ENCODE data around the gene PEX13.
"Not testable (repeated sequence)": the region's sequence is repeated elsewhere in the genome, so short reads cannot be mapped to it uniquely, and the experiment has no call there.

The PEX13 gene

GRCh38 chr2:61012303-61012702, 5.2 kb upstream of the PEX13 start:
- H3K27ac ChIP-seq (ENCODE audit: low read length); H3K9me3 ChIP-seq (ENCODE audit: control insufficient read depth, low read depth, low read length); H3K9ac ChIP-seq (ENCODE audit: low read length); H3K36me3 ChIP-seq (ENCODE audit: control insufficient read depth, low read depth, low read length); H3K4me3 ChIP-seq (ENCODE audit: low read length); H3K4me1 ChIP-seq (ENCODE audit: control insufficient read depth, low read depth, low read length); H3K27me3 ChIP-seq (ENCODE audit: control insufficient read depth, insufficient read depth, low read length): not testable (repeated sequence)

GRCh38 chr2:61013382-61013781, 4.1 kb upstream of the PEX13 start:
- Histone ChIP-seq H3K36me3 (ENCODE audit: control insufficient read depth, low read depth, low read length) (no peaks in the 10 kb centered on the region), H3K9ac (ENCODE audit: low read length) (no peak overlapping the region), H3K27me3 (ENCODE audit: control insufficient read depth, insufficient read depth, low read length) (no peaks in the 10 kb centered on the region), H3K4me1 (ENCODE audit: control insufficient read depth, low read depth, low read length) (peaks cover 3% of the 10 kb centered on the region), H3K4me3 (ENCODE audit: low read length) (no peak overlapping the region), H3K9me3 (ENCODE audit: control insufficient read depth, low read depth, low read length) (no peaks in the 10 kb centered on the region), H3K27ac (ENCODE audit: low read length) (no peak overlapping the region)

DNA sequence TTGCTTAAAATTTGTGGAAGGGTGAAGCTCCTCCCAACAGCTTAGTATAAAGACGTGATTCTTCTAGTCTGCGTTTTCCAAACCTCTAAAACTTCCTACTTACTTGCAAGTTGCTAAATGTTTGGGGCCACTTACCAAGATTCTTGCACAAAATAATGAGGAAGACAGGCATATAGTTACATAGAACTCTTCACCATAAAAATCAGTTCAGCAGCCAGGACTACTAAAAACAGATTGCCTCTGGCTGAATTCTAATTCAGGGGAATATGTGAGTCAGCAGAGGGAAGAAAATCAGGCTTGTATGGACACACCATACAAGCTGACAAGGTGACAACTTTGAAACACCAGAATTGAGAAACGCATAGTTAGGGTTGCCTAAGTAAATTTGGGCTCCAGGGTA, 2.8 kb upstream of the PEX13 start:
- Histone ChIP-seq H3K9me3 (ENCODE audit: control insufficient read depth, low read depth, low read length) (no peaks in the 10 kb centered on the region), H3K36me3 (ENCODE audit: control insufficient read depth, low read depth, low read length) (no peaks in the 10 kb centered on the region), H3K4me1 (ENCODE audit: control insufficient read depth, low read depth, low read length) (peaks cover 8% of the 10 kb centered on the region), H3K27ac (ENCODE audit: low read length) (no peak overlapping the region), H3K27me3 (ENCODE audit: control insufficient read depth, insufficient read depth, low read length) (no peaks in the 10 kb centered on the region), H3K9ac (ENCODE audit: low read length) (no peak overlapping the region), H3K4me3 (ENCODE audit: low read length) (no peak overlapping the region)

DNA sequence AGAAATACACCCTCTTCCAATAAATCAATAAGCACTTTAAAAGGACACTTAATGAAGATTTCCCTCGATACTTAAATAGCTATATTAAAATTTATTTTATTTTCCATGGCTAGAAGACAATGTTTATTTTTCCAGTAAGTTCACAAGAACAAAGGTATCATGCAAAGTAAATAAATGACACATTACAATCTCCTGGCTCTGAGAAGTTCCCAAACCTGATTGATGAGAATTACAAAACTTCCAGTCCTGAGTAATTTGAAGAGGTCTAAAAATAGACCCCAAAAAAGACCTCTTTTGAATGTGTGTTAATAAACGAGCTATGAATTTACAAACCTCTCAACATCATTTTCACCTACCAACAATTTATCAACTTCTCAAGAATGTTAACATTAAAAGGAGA, 1.5 kb upstream of the PEX13 start:
- peak overlapping the region; percentile 91 for H3K9ac ChIP-seq (ENCODE audit: low read length)

GRCh38 chr2:61016392-61017002, 1.0 kb upstream of the PEX13 start:
- Histone ChIP-seq H3K27me3 (ENCODE audit: control insufficient read depth, insufficient read depth, low read length) (no peaks in the 10 kb centered on the region), H3K27ac (ENCODE audit: low read length) (no peak overlapping the region), H3K36me3 (ENCODE audit: control insufficient read depth, low read depth, low read length) (peaks cover 3% of the 10 kb centered on the region), H3K9me3 (ENCODE audit: control insufficient read depth, low read depth, low read length) (no peaks in the 10 kb centered on the region), H3K4me1 (ENCODE audit: control insufficient read depth, low read depth, low read length) (peaks cover 8% of the 10 kb centered on the region), H3K9ac (ENCODE audit: low read length) (peak overlapping the region; percentile 91), H3K4me3 (ENCODE audit: low read length) (peak overlapping the region; percentile 95)

More for the DNA sequence above, 1.5 kb upstream of the PEX13 start:
- Histone ChIP-seq H3K4me1 (ENCODE audit: control insufficient read depth, low read depth, low read length) (peaks cover 8% of the 10 kb centered on the region), H3K9me3 (ENCODE audit: control insufficient read depth, low read depth, low read length) (no peaks in the 10 kb centered on the region), H3K4me3 (ENCODE audit: low read length) (peak overlapping the region; percentile 95), H3K36me3 (ENCODE audit: control insufficient read depth, low read depth, low read length) (peaks cover 1% of the 10 kb centered on the region), H3K27me3 (ENCODE audit: control insufficient read depth, insufficient read depth, low read length) (no peaks in the 10 kb centered on the region), H3K27ac (ENCODE audit: low read length) (no peak overlapping the region)

DNA sequence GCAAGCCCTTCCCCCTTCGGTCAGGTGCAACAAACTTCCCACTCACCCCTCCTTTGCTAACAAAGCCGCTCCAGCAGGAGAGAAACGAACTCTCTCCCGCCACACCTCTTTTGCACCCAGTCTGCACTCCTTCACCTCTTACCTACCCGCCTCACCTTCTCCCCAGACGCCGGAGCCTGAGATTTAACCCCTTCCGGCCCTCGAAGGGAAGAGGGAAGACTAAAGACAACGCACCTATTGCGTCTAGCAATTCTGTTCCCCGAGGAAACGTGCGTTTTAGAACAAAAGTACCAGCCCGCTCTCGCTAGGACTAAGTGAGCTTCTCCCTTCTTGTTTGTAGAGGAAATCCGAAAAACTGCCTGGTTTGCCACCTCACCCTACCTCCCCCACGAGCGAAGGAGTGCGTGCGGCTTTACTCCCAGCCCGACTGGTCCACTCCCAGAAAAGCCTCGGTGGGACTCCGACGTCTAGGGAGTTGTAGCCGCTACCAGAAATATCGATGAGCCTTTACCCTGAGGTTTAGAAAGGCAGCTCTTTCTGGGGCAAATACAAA, 441 bp upstream of the PEX13 start:
- H3K27me3 ChIP-seq (ENCODE audit: control insufficient read depth, insufficient read depth, low read length) = no peaks in the 10 kb centered on the region
- H3K9me3 ChIP-seq (ENCODE audit: control insufficient read depth, low read depth, low read length) = no peaks in the 10 kb centered on the region
- H3K27ac ChIP-seq (ENCODE audit: low read length) = peak overlapping the region; percentile 92
- H3K9ac ChIP-seq (ENCODE audit: low read length) = peak overlapping the region; percentile 91
- peak overlapping the region; percentile 95 for H3K4me3 ChIP-seq (ENCODE audit: low read length)
- peaks cover 8% of the 10 kb centered on the region for H3K4me1 ChIP-seq (ENCODE audit: control insufficient read depth, low read depth, low read length)
- peaks cover 3% of the 10 kb centered on the region for H3K36me3 ChIP-seq (ENCODE audit: control insufficient read depth, low read depth, low read length)

DNA sequence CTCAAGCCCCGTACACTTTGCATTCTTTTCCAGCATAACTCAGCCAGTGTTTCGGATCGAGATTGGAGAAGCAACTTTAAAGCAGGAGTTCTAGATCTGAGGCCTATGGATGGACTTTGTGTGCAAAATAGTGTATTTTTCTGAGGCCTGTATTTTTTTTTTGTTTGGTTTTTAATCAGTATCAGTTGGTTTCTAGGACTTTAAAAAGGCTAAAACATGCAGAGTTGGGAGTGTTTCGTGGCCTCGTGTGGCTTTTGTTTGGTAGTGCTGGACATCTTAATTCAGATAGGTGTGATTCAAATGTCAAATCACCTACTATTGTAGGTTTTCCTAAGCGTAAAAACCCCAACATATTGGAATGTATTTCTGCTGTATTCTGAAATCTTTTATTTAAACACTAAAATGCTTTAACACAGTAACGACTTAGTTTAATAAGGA, 817 bp downstream of the PEX13 start:
- Histone ChIP-seq H3K4me1 (ENCODE audit: control insufficient read depth, low read depth, low read length) (peaks cover 8% of the 10 kb centered on the region), H3K9me3 (ENCODE audit: control insufficient read depth, low read depth, low read length) (no peaks in the 10 kb centered on the region), H3K36me3 (ENCODE audit: control insufficient read depth, low read depth, low read length) (peaks cover 3% of the 10 kb centered on the region), H3K9ac (ENCODE audit: low read length) (peak overlapping the region; percentile 91), H3K4me3 (ENCODE audit: low read length) (peak overlapping the region; percentile 95), H3K27ac (ENCODE audit: low read length) (no peak overlapping the region), H3K27me3 (ENCODE audit: control insufficient read depth, insufficient read depth, low read length) (no peaks in the 10 kb centered on the region)

GRCh38 chr2:61018798-61019197, 1.3 kb downstream of the PEX13 start:
- Histone ChIP-seq H3K27ac (ENCODE audit: low read length) (no peak overlapping the region), H3K27me3 (ENCODE audit: control insufficient read depth, insufficient read depth, low read length) (no peaks in the 10 kb centered on the region), H3K36me3 (ENCODE audit: control insufficient read depth, low read depth, low read length) (peaks cover 3% of the 10 kb centered on the region), H3K9me3 (ENCODE audit: control insufficient read depth, low read depth, low read length) (no peaks in the 10 kb centered on the region), H3K4me1 (ENCODE audit: control insufficient read depth, low read depth, low read length) (peaks cover 8% of the 10 kb centered on the region), H3K4me3 (ENCODE audit: low read length) (peak overlapping the region; percentile 95), H3K9ac (ENCODE audit: low read length) (peak overlapping the region; percentile 91)

- Histone ChIP-seq H3K9me3 (ENCODE audit: control insufficient read depth, low read depth, low read length) (no peaks in the 10 kb centered on the region), H3K4me3 (ENCODE audit: low read length) (no peak overlapping the region), H3K4me1 (ENCODE audit: control insufficient read depth, low read depth, low read length) (peaks cover 6% of the 10 kb centered on the region), H3K9ac (ENCODE audit: low read length) (no peak overlapping the region), H3K27me3 (ENCODE audit: control insufficient read depth, insufficient read depth, low read length) (no peaks in the 10 kb centered on the region), H3K27ac (ENCODE audit: low read length) (no peak overlapping the region), H3K36me3 (ENCODE audit: control insufficient read depth, low read depth, low read length) (peaks cover 3% of the 10 kb centered on the region)
Measured at GRCh38 chr2:61021228-61021660, 3.7 kb downstream of the PEX13 start.

GRCh38 chr2:61023670-61024069, 6.2 kb downstream of the PEX13 start:
- Histone ChIP-seq H3K36me3 (ENCODE audit: control insufficient read depth, low read depth, low read length) (peaks cover 3% of the 10 kb centered on the region), H3K27me3 (ENCODE audit: control insufficient read depth, insufficient read depth, low read length) (no peaks in the 10 kb centered on the region), H3K9ac (ENCODE audit: low read length) (no peak overlapping the region), H3K9me3 (ENCODE audit: control insufficient read depth, low read depth, low read length) (no peaks in the 10 kb centered on the region), H3K4me3 (ENCODE audit: low read length) (no peak overlapping the region), H3K4me1 (ENCODE audit: control insufficient read depth, low read depth, low read length) (peaks cover 3% of the 10 kb centered on the region), H3K27ac (ENCODE audit: low read length) (no peak overlapping the region)

- Histone ChIP-seq H3K9me3 (ENCODE audit: control insufficient read depth, low read depth, low read length) (no peaks in the 10 kb centered on the region), H3K27ac (ENCODE audit: low read length) (no peak overlapping the region)
Measured at GRCh38 chr2:61029533-61029932, 12.0 kb downstream of the PEX13 start.

GRCh38 chr2:61034592-61034991, 17.1 kb downstream of the PEX13 start:
- H3K36me3 ChIP-seq (ENCODE audit: control insufficient read depth, low read depth, low read length) = peaks cover 24% of the 10 kb centered on the region
- H3K9me3 ChIP-seq (ENCODE audit: control insufficient read depth, low read depth, low read length) = not testable (repeated sequence)

More at GRCh38 chr2:61029533-61029932, 12.0 kb downstream of the PEX13 start:
- Histone ChIP-seq H3K27me3 (ENCODE audit: control insufficient read depth, insufficient read depth, low read length) (no peaks in the 10 kb centered on the region), H3K4me1 (ENCODE audit: control insufficient read depth, low read depth, low read length) (no peaks in the 10 kb centered on the region), H3K9ac (ENCODE audit: low read length) (no peak overlapping the region), H3K36me3 (ENCODE audit: control insufficient read depth, low read depth, low read length) (peaks cover 20% of the 10 kb centered on the region), H3K4me3 (ENCODE audit: low read length) (no peak overlapping the region)

More at GRCh38 chr2:61034592-61034991, 17.1 kb downstream of the PEX13 start:
- H3K4me1 ChIP-seq (ENCODE audit: control insufficient read depth, low read depth, low read length); H3K27ac ChIP-seq (ENCODE audit: low read length); H3K27me3 ChIP-seq (ENCODE audit: control insufficient read depth, insufficient read depth, low read length); H3K4me3 ChIP-seq (ENCODE audit: low read length); H3K9ac ChIP-seq (ENCODE audit: low read length): not testable (repeated sequence)
